ENCODE data around the gene FLAD1. TPM values are rescaled to one million over a fixed set of nuclear protein-coding genes. Genes with fewer than 3 reads are reported as not detected.
A peak's percentile ranks its signal among the peaks of the same experiment; 100 is the strongest.

The FLAD1 gene
- total RNA-seq, 1 experiment from 2014 or later = 75.1 TPM

GRCh38 chr1:154951901-154952657 is 31.1 kb upstream of the FLAD1 start:
- no TSS peak for BruUV-seq (replicated peaks)
- no peaks in the 10 kb centered on the region for H3K9me3 Mint-ChIP-seq (ENCODE audit: low read depth, unreplicated experiment)
- intact Hi-C loops (cut with micrococcal nuclease; ENCODE audit: unreplicated experiment) = no loop called here
- H3K4me3 Mint-ChIP-seq (ENCODE audit: low read depth, unreplicated experiment) = no peak overlapping the region
- no peaks in the 10 kb centered on the region for H3K27me3 Mint-ChIP-seq (ENCODE audit: unreplicated experiment)
- no peak for TF ChIP-seq CTCF (IDR thresholded peaks at IDR 0.05; ENCODE audit: unreplicated experiment)
- CTCF ChIA-PET = interaction anchor here (0.6 kb wide), 1 partner anchor 537 kb away, joined by 3 read pairs; no protein-coding TSS in a partner anchor
- H3K27ac Mint-ChIP-seq (ENCODE audit: unreplicated experiment) = no peak overlapping the region
- DNase-seq = no peak
- H3K4me1 Mint-ChIP-seq (ENCODE audit: low read depth, unreplicated experiment) = peaks cover 17% of the 10 kb centered on the region
- H3K36me3 Mint-ChIP-seq (ENCODE audit: insufficient read depth, unreplicated experiment) = peaks cover 44% of the 10 kb centered on the region

GRCh38 chr1:154952664-154953063 is 30.5 kb upstream of the FLAD1 start:
- no peak for TF ChIP-seq CTCF (IDR thresholded peaks at IDR 0.05; ENCODE audit: unreplicated experiment)
- no TSS peak for BruUV-seq (replicated peaks)
- no peak for DNase-seq
- Mint-ChIP-seq H3K4me3 (ENCODE audit: low read depth, unreplicated experiment) (no peak overlapping the region), H3K36me3 (ENCODE audit: insufficient read depth, unreplicated experiment) (peaks cover 48% of the 10 kb centered on the region), H3K4me1 (ENCODE audit: low read depth, unreplicated experiment) (peaks cover 22% of the 10 kb centered on the region), H3K27ac (ENCODE audit: unreplicated experiment) (no peak overlapping the region), H3K27me3 (ENCODE audit: unreplicated experiment) (no peaks in the 10 kb centered on the region), H3K9me3 (ENCODE audit: low read depth, unreplicated experiment) (no peaks in the 10 kb centered on the region)
- intact Hi-C loops (cut with micrococcal nuclease; ENCODE audit: unreplicated experiment) = no loop called here
- CTCF ChIA-PET = no interaction called here

GRCh38 chr1:154953611-154954038 is 29.5 kb upstream of the FLAD1 start:
- BruUV-seq (replicated peaks) = no TSS peak

GRCh38 chr1:154954541-154954940 is 28.6 kb upstream of the FLAD1 start:
- peak overlapping the region; percentile 80 for H3K4me3 Mint-ChIP-seq (ENCODE audit: low read depth, unreplicated experiment)
- H3K27ac Mint-ChIP-seq (ENCODE audit: unreplicated experiment) = no peak overlapping the region

More at GRCh38 chr1:154953611-154954038, 29.5 kb upstream of the FLAD1 start:
- Mint-ChIP-seq H3K4me1 (ENCODE audit: low read depth, unreplicated experiment) (peaks cover 24% of the 10 kb centered on the region), H3K27ac (ENCODE audit: unreplicated experiment) (no peak overlapping the region), H3K27me3 (ENCODE audit: unreplicated experiment) (no peaks in the 10 kb centered on the region), H3K4me3 (ENCODE audit: low read depth, unreplicated experiment) (no peak overlapping the region), H3K36me3 (ENCODE audit: insufficient read depth, unreplicated experiment) (peaks cover 47% of the 10 kb centered on the region), H3K9me3 (ENCODE audit: low read depth, unreplicated experiment) (no peaks in the 10 kb centered on the region)
- intact Hi-C loops (cut with micrococcal nuclease; ENCODE audit: unreplicated experiment) = no loop called here
- no peak for TF ChIP-seq CTCF (IDR thresholded peaks at IDR 0.05; ENCODE audit: unreplicated experiment)
- no peak for DNase-seq
- CTCF ChIA-PET = interaction anchor here (3.0 kb wide), 1 partner anchor 30 kb away, joined by 10 read pairs; the partner anchor contains the start of gene FLAD1

More at GRCh38 chr1:154954541-154954940, 28.6 kb upstream of the FLAD1 start:
- Mint-ChIP-seq H3K4me1 (ENCODE audit: low read depth, unreplicated experiment) (peaks cover 25% of the 10 kb centered on the region), H3K36me3 (ENCODE audit: insufficient read depth, unreplicated experiment) (peaks cover 56% of the 10 kb centered on the region), H3K9me3 (ENCODE audit: low read depth, unreplicated experiment) (no peaks in the 10 kb centered on the region), H3K27me3 (ENCODE audit: unreplicated experiment) (no peaks in the 10 kb centered on the region)
- CTCF ChIA-PET = interaction anchor here (1.4 to 3.0 kb wide), 2 partner anchors 29 to 90 kb away, joined by 4 to 10 read pairs; partner anchors contain the start of gene FLAD1
- intact Hi-C loops (cut with micrococcal nuclease; ENCODE audit: unreplicated experiment) = no loop called here
- no TSS peak for BruUV-seq (replicated peaks)
- no peak for DNase-seq
- TF ChIP-seq CTCF (IDR thresholded peaks at IDR 0.05; ENCODE audit: unreplicated experiment) = no peak
